Measurements from ENCODE around the gene DNAJC4.

The DNAJC4 gene

GRCh38 chr11:64254326-64254725, 24.0 kb downstream of the DNAJC4 start:
- TF ChIP-seq NFIC (IDR thresholded peaks at IDR 0.05), result no peak
- TF ChIP-seq RAD21 (IDR thresholded peaks at IDR 0.05; ENCODE audit: low read depth), result no peak
- no peak for TF ChIP-seq EGR1 (IDR thresholded peaks at IDR 0.05)
- TF ChIP-seq TEAD4 (IDR thresholded peaks at IDR 0.05), result no peak
- no peak for TF ChIP-seq ZBTB7A (IDR thresholded peaks at IDR 0.05; ENCODE audit: low read depth)
- TF ChIP-seq FOXM1 (IDR thresholded peaks at IDR 0.05; ENCODE audit: borderline replicate concordance, low read depth), result no peak

- TF ChIP-seq EGR1 (IDR thresholded peaks at IDR 0.05) (no peak), REST (IDR thresholded peaks at IDR 0.05; ENCODE audit: low read depth) (no peak), YY1 (IDR thresholded peaks at IDR 0.05; ENCODE audit: low read depth) (no peak), EP300 (IDR thresholded peaks at IDR 0.05; ENCODE audit: borderline replicate concordance) (no peak), CEBPB (IDR thresholded peaks at IDR 0.05) (no peak), CREB1 (IDR thresholded peaks at IDR 0.05; ENCODE audit: low read depth) (no peak), TCF12 (IDR thresholded peaks at IDR 0.05; ENCODE audit: low read depth) (no peak), USF1 (IDR thresholded peaks at IDR 0.05) (no peak), RAD21 (IDR thresholded peaks at IDR 0.05; ENCODE audit: low read depth) (no peak), TAF1 (IDR thresholded peaks at IDR 0.05; ENCODE audit: low read depth) (no peak), MAX (IDR thresholded peaks at IDR 0.05) (no peak), FOXM1 (IDR thresholded peaks at IDR 0.05; ENCODE audit: borderline replicate concordance, low read depth) (no peak)
These were observed 25.1 kb downstream of the DNAJC4 start for GRCh38 chr11:64255135-64256128.

GRCh38 chr11:64256300-64256699, 26.0 kb downstream of the DNAJC4 start:
- no peak for TF ChIP-seq RAD21 (IDR thresholded peaks at IDR 0.05; ENCODE audit: low read depth)
- TF ChIP-seq CEBPB (IDR thresholded peaks at IDR 0.05), result no peak
- no peak for TF ChIP-seq USF1 (IDR thresholded peaks at IDR 0.05)
- no peak for TF ChIP-seq MAX (IDR thresholded peaks at IDR 0.05)

GRCh38 chr11:64258356-64258755, 28.0 kb downstream of the DNAJC4 start:
- TF ChIP-seq FOXM1 (IDR thresholded peaks at IDR 0.05; ENCODE audit: borderline replicate concordance, low read depth), result no peak
- no peak for TF ChIP-seq CEBPB (IDR thresholded peaks at IDR 0.05)
- TF ChIP-seq RAD21 (IDR thresholded peaks at IDR 0.05; ENCODE audit: low read depth), result no peak
- no peak for TF ChIP-seq NFIC (IDR thresholded peaks at IDR 0.05)
- no peak for TF ChIP-seq USF1 (IDR thresholded peaks at IDR 0.05)

GRCh38 chr11:64258946-64259532, 28.7 kb downstream of the DNAJC4 start:
- no peak for TF ChIP-seq EGR1 (IDR thresholded peaks at IDR 0.05)
- no peak for TF ChIP-seq MAX (IDR thresholded peaks at IDR 0.05)
- no peak for TF ChIP-seq CEBPB (IDR thresholded peaks at IDR 0.05)
- TF ChIP-seq ZBTB7A (IDR thresholded peaks at IDR 0.05; ENCODE audit: low read depth), result no peak
- no peak for TF ChIP-seq TEAD4 (IDR thresholded peaks at IDR 0.05)
- TF ChIP-seq USF1 (IDR thresholded peaks at IDR 0.05), result no peak
- no peak for TF ChIP-seq CREB1 (IDR thresholded peaks at IDR 0.05; ENCODE audit: low read depth)
- no peak for TF ChIP-seq TAF1 (IDR thresholded peaks at IDR 0.05; ENCODE audit: low read depth)
- no peak for TF ChIP-seq NFIC (IDR thresholded peaks at IDR 0.05)
- no peak for TF ChIP-seq EP300 (IDR thresholded peaks at IDR 0.05; ENCODE audit: borderline replicate concordance)
- no peak for TF ChIP-seq TCF12 (IDR thresholded peaks at IDR 0.05; ENCODE audit: low read depth)
- TF ChIP-seq REST (IDR thresholded peaks at IDR 0.05; ENCODE audit: low read depth), result no peak
- TF ChIP-seq RAD21 (IDR thresholded peaks at IDR 0.05; ENCODE audit: low read depth), result no peak
- no peak for TF ChIP-seq YY1 (IDR thresholded peaks at IDR 0.05; ENCODE audit: low read depth)
- TF ChIP-seq FOXM1 (IDR thresholded peaks at IDR 0.05; ENCODE audit: borderline replicate concordance, low read depth), result no peak

Measured in Ishikawa (cell line).